AG08395 (cell line): ENCODE measurements around the gene IRX5.
A peak's percentile ranks its signal among the peaks of the same experiment; 100 is the strongest.

Experiments
- DNase-seq: peaks from one replicate; pipeline ENCODE4 v3.0.0; 2012; ENCODE audit warnings: mixed read lengths, low spot score

The IRX5 gene

GRCh38 chr16:54931120-54932014 lies 702 bp downstream of the IRX5 start:
- no peak for DNase-seq

- DNase-seq, result no peak
Observed at GRCh38 chr16:54932021-54932660, 1.5 kb downstream of the IRX5 start.

- no peak for DNase-seq
Observed at GRCh38 chr16:54932737-54933254, 2.1 kb downstream of the IRX5 start.

- no peak for DNase-seq
Observed at GRCh38 chr16:54933281-54934011, 2.8 kb downstream of the IRX5 start.

GRCh38 chr16:54934481-54935265 lies 4.0 kb downstream of the IRX5 start:
- DNase-seq, result no peak

GRCh38 chr16:54935266-54935968 lies 4.8 kb downstream of the IRX5 start:
- no peak for DNase-seq

GRCh38 chr16:54936201-54936978 lies 5.7 kb downstream of the IRX5 start:
- peak; percentile 34 for DNase-seq

- peak; percentile 73 for DNase-seq
Observed at GRCh38 chr16:54936979-54937670, 6.5 kb downstream of the IRX5 start.

GRCh38 chr16:54937671-54938211 lies 7.1 kb downstream of the IRX5 start:
- DNase-seq, result no peak

GRCh38 chr16:54938212-54939028 lies 7.8 kb downstream of the IRX5 start:
- DNase-seq, result no peak

- DNase-seq, result no peak
Observed at GRCh38 chr16:54939029-54939346, 8.3 kb downstream of the IRX5 start.

- DNase-seq, result peak; percentile 34
Observed at GRCh38 chr16:54939510-54940278, 9.0 kb downstream of the IRX5 start.

- DNase-seq, result no peak
Observed at GRCh38 chr16:54940279-54940604, 9.6 kb downstream of the IRX5 start.

GRCh38 chr16:54942353-54942943 lies 11.8 kb downstream of the IRX5 start:
- DNase-seq, result no peak

- DNase-seq, result no peak
Observed at GRCh38 chr16:54944002-54944401, 13.3 kb downstream of the IRX5 start.

GRCh38 chr16:54945063-54945462 lies 14.4 kb downstream of the IRX5 start:
- no peak for DNase-seq

- DNase-seq, result no peak
Observed at GRCh38 chr16:54946909-54947308, 16.2 kb downstream of the IRX5 start.

- no peak for DNase-seq
Observed at GRCh38 chr16:54947616-54948015, 17.0 kb downstream of the IRX5 start.
